GM19463 (cell line): ENCODE measurements around the gene CLSTN2.

Source experiments
- ATAC-seq: cut with Tn5 transposase; IDR thresholded peaks from one replicate; pipeline ENCODE4 v1.9.1; 2021; ENCODE audit warnings: mild to moderate bottlenecking, moderate library complexity; ENCODE audit not compliant: unreplicated experiment

CLSTN2 gene

DNA sequence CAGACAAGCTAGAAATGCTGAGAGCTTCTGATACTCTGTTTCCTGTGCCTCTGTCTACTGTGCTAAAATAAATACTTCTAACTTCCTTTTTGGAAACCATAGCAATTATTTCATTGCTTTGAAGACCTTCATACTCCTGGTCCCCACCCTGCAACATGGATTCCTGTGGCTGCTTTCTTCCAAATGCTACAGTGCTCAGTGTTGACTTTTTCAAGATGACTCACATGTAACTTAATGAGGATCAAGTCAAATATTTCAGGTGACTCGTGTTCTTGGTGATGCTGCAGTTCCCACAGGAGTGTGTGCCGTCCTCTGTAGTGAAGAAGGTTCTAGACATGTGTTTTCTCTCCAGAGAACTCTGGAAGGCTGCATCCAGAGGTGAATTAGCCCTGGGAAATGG, 288.6 kb downstream of the CLSTN2 start:
- ATAC-seq, result no peak

GRCh38 chr3:140224307-140224706, 289.3 kb downstream of the CLSTN2 start:
- no peak for ATAC-seq

- no peak for ATAC-seq
Measured at GRCh38 chr3:140225996-140226395, 291.0 kb downstream of the CLSTN2 start.

- ATAC-seq, result no peak
Measured at GRCh38 chr3:140233702-140234101, 298.7 kb downstream of the CLSTN2 start.

- ATAC-seq, result no peak
Measured at GRCh38 chr3:140234256-140234655, 299.3 kb downstream of the CLSTN2 start.

DNA sequence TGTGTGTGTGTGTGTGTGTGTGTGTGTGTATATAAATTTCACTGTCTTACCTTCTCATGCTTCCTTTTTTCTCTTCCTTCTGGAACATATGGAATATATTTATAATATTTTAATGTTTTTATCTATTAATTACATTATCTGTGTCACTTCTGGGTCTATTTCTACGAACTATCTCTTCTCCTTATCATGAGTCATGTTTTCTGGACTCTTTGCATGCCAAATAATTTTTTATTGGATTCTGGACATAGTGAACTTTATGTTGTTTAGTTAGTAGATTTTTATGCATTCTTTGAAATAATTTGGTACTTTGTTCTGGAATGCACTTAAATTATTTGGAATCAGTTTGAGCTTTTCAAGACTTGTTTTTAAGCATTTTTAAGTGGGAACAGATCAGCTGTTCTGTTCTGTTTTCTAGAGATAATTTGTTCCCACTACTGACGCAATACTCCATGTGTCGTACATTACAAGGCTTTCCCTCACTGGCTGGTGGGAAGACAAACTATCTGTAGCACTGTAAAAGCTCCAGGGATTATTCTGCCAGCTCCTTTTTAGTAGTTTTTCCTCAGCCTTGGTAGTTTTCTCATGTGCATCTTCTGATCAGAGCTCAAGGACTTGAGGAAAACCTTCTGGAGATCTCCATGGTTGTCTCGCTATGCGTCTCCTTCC, 302.0 kb downstream of the CLSTN2 start:
- ATAC-seq, result no peak

- no peak for ATAC-seq
Measured at GRCh38 chr3:140238646-140239314, 303.8 kb downstream of the CLSTN2 start.

- no peak for ATAC-seq
Measured at GRCh38 chr3:140242818-140243276, 307.9 kb downstream of the CLSTN2 start.

- ATAC-seq, result no peak
Measured at GRCh38 chr3:140243575-140243974, 308.6 kb downstream of the CLSTN2 start.

GRCh38 chr3:140244893-140245292, 309.9 kb downstream of the CLSTN2 start:
- ATAC-seq, result no peak

DNA sequence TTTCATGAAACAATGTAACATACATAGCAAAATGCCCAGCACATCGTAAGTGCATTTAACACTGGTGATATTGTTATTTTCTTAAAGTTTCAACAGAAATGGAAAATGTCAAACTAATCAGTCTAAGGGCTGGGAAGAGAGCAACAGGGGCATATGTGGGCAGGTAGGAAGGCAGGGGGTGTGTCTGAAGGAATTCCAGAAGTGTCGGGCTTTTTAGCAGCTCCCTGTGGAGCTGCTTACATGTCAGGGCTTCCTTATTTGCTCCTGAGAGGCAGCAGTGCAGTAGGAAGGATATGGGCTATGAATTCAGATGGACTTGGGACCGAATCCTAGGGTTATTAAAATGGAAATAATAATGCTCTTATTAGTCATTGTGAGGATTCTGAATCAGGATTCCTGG, 311.6 kb downstream of the CLSTN2 start:
- no peak for ATAC-seq

DNA sequence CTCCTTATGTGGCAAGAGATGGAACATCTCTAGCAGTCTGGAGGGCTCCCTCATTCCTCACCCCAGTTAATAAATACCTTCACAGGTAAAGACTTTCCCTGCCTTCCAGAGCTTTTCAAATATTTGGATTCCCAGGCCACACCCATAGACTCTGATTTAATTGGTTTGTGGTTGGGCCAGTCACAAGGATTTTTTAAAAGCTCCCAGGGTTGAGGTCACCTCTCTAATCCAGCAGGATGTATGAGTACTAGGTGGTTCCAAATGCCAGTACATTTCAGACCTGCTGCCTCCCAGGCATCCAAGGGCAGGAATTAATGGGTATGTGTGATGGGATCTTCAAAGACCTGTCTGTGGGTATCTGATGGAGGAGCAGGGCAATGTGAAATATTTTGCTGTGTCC, 312.8 kb downstream of the CLSTN2 start:
- ATAC-seq, result no peak

DNA sequence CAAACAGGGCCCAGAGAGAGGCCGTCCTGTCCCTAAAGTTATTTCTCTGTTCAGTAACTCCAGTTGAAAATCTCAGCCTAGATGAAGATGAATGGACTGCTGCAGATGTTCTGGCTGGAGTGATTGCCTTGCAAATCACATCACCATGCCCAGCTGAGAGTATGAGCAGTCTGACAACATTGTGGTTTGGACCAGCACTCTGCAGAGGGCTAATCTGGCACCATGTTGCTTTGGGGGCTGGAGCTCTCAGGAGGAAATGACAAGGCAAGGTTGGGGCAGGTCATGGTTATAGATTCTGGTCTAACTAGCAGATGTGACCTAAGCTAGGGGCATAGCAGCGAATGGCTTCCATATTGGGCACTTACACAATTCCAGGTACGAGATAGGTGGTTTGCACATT, 314.2 kb downstream of the CLSTN2 start:
- ATAC-seq, result no peak

GRCh38 chr3:140250010-140250855, 315.2 kb downstream of the CLSTN2 start:
- no peak for ATAC-seq

DNA sequence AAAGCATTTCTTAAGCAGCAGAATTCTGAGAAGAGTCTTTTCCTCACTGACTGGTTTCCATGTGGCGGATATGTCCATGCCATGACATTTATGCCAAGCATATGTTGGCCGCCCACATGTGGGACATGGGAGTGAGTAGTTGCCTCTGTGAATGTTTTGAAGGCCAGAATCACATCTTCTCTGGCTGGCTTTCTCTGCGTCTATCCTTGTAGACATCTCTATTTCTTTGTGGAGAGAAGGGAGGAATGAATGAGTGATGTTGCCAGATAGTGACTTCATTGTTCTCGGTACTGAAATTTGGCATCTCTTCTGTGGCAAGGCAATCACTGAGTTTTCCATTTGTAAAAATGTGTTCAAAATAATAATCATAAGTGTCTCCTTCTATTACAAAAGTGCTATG, 316.0 kb downstream of the CLSTN2 start:
- no peak for ATAC-seq

DNA sequence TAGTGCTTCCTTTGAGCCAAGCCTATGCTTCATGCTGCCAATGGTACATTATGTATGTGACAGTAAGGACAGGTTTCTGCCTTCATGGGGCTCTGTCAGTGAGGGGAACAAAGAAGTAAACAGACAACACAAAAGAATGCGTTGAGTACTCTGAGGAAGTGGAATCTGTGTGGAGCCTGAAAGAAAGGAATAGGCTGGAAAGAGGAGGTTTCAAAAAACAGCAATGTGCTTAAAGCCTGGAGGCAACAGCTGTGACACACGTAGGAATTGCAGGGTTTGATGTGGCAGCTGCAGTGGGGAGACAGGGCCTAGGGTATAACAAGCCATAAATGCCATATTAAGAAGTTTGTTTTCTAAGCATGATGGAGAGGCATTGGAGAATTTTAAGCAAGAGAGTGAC, 316.7 kb downstream of the CLSTN2 start:
- no peak for ATAC-seq

- no peak for ATAC-seq
Measured at GRCh38 chr3:140252812-140253656, 318.0 kb downstream of the CLSTN2 start.

DNA sequence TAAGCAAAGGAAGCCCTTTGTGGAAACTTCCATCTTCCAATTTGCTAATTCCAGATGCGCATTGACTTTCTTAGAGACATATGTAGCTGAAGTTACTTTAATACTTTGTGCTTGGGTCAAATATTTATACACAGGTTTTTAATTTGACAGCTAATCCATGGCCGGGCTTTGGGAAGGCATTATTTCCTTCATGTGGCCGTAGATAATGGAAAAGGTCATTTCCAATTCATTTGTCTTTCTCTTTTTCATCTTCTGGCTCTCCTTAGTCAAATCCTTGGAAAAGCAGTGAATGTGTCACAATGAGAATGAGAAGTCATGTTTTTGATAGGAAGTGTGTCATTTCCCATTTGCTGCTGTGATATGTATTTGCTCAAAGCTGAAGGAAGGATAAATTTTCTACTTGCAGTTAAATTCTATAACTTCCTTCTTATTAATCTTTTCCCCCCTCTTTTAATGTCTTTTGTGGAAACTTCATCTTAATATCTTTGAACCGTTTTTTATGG, 323.3 kb downstream of the CLSTN2 start:
- no peak for ATAC-seq

GRCh38 chr3:140265302-140265701, 330.3 kb downstream of the CLSTN2 start:
- ATAC-seq, result no peak

- ATAC-seq, result no peak
Measured at GRCh38 chr3:140268103-140268502, 333.1 kb downstream of the CLSTN2 start.

DNA sequence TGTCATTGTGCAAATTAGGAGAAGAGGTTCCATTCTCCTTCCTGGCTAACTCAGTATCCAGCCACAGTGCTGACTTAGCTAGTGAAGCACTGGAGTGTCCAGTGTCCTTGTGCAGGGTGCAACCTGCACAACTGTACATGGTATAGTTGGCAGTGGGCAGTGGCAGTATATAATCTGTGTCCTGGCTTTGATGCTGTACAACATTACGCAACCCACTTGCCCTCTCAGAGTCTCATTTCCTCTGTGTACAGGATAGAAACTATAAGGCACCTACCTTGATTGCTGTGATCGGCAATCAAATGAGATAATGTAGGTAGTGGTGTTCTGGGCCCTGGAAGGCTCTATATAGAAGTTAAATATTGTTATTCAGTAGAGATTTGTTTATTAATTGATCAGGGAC, 333.6 kb downstream of the CLSTN2 start:
- ATAC-seq, result no peak
